Lung (tissue), 12 donors: ENCODE data around the gene SEMA5B. TPM values are rescaled to one million over a fixed set of nuclear protein-coding genes. Genes with fewer than 3 reads are reported as not detected.

ENCODE experiments used
- ATAC-seq: fragments of 200-7000 bp; cut with Tn5 transposase; one replicate; pipeline ENCODE4 v1.9.1; 2020; ENCODE audit warnings: moderate number of reproducible peaks; ENCODE audit not compliant: insufficient read depth, low FRiP score
- DNase-seq, 3 donors: peaks; one replicate each; pipeline ENCODE4 v3.0.0-alpha.2; 2013 to 2017
- H3K27ac ChIP-seq, 2 donors: one replicate each; pipeline ENCODE4 v1.5.1; 2013; ENCODE audit warnings: mild to moderate bottlenecking in 2 of 2, moderate library complexity in 2 of 2, control low read depth in 1 of 2, inconsistent platforms in 1 of 2, low read depth in 1 of 2, low read length in 1 of 2
- H3K27me3 ChIP-seq, 3 donors: one replicate each; pipeline ENCODE4 v1.5.1; 2013; ENCODE audit warnings: low read length in 2 of 3; ENCODE audit not compliant: control insufficient read depth in 3 of 3, insufficient read depth in 3 of 3
- H3K36me3 ChIP-seq, 4 donors: one replicate each; pipeline ENCODE4 v1.5.1; 2013; ENCODE audit warnings: low read length in 4 of 4, mild to moderate bottlenecking in 1 of 4, moderate library complexity in 1 of 4; ENCODE audit not compliant: control insufficient read depth in 4 of 4, insufficient read depth in 4 of 4
- H3K4me1 ChIP-seq, 5 donors: one replicate each; pipeline ENCODE4 v1.5.1; 2013; ENCODE audit warnings: low read length in 5 of 5, mild to moderate bottlenecking in 2 of 5, moderate library complexity in 1 of 5; ENCODE audit not compliant: control insufficient read depth in 5 of 5, insufficient read depth in 5 of 5
- H3K4me3 ChIP-seq: one replicate; pipeline ENCODE4 v1.5.1; 2013; ENCODE audit warnings: mild to moderate bottlenecking, control low read depth, moderate library complexity
- H3K9ac ChIP-seq, 2 donors: one replicate each; pipeline ENCODE4 v1.5.1; 2013; ENCODE audit warnings: low read length in 2 of 2, control low read depth in 1 of 2; ENCODE audit not compliant: insufficient read depth in 1 of 2
- H3K9me3 ChIP-seq, 4 donors: one replicate each; pipeline ENCODE4 v1.5.1; 2013; ENCODE audit warnings: low read length in 3 of 4, mild to moderate bottlenecking in 1 of 4, moderate library complexity in 1 of 4; ENCODE audit not compliant: control insufficient read depth in 4 of 4, insufficient read depth in 3 of 4
- WGBS, 2 donors: extraction: QIAGEN DNeasy Blood & Tissue Kit; methylation state at CpG; one replicate each; pipeline ENCODE4 v1.1.7; 2013; 5-methylcytosine and 5-hydroxymethylcytosine counted together
- polyA plus RNA-seq, 2 donors: library from polyadenylated mRNA; stranded (reverse); fragments of 200-250 nt; gene quantifications; one replicate each; pipeline ENCODE4 v1.2.1, GENCODE V29; 2013
- total RNA-seq, 2 donors: library from RNA; depleted of rRNA in 1 of 2; stranded (reverse); fragments of >200 nt in 1 of 2; gene quantifications; one replicate each; pipeline ENCODE4 v1.2.1, GENCODE V29; 2014 to 2021
- TF ChIP-seq, protein P1 (sequence below): IDR thresholded peaks from 2 replicates; pipeline ENCODE4 v1.5.1; 2012; ENCODE audit warnings: mild to moderate bottlenecking; ENCODE audit errors: control extremely low read depth, extremely low read depth
- donor health status: control.
- donor health status: control.
- donor health status: Bipolar disorder and iron deficiency.
- donor health status: healthy.
- donor health status: DM: yes; HTN: yes; CAD: no.

Gene SEMA5B
- total and polyA plus RNA-seq, 4 donors, result 0.30 to 2.2 (median 0.48) TPM

DNA sequence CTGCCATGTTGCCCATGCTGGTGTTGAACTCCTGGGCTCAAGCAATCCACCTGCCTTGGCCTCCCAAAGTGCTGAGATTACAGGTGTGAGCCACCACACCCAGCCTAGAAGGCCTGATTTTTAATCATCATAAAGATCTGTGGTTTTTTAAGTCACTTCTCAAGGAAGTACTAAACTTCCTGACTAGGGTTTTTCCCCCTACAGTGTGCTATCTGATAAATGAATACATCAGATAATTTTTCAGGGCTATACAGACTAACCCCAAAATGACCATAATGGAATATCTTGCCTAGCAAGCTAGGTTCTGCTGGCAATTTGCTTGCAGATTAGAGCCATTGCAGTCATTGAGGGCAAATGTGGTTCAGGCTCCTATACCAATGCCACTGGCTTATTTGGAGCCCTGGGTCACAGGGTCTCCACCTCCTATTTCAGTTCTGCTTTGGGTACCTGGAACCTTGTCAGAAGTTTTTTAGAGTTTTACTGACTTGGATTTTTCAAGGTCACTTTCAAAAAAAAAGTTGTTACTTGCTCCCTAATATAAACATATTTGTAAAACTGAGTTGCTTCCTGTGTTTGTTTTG is 151.9 kb downstream of the SEMA5B start:
- Histone ChIP-seq H3K9ac (no peak overlapping the region), H3K9me3 (no peaks in the 10 kb centered on the region), H3K27me3 (no peaks in the 10 kb centered on the region), H3K36me3 (peaks cover 2 to 21% (median 4%) of the 10 kb centered on the region in 4 donors), H3K4me1 (peaks cover 0 to 4% (median 0%) of the 10 kb centered on the region in 5 donors), H3K27ac (no peak overlapping the region), H3K4me3 (no peak overlapping the region)
- TF ChIP-seq, protein P1, sequence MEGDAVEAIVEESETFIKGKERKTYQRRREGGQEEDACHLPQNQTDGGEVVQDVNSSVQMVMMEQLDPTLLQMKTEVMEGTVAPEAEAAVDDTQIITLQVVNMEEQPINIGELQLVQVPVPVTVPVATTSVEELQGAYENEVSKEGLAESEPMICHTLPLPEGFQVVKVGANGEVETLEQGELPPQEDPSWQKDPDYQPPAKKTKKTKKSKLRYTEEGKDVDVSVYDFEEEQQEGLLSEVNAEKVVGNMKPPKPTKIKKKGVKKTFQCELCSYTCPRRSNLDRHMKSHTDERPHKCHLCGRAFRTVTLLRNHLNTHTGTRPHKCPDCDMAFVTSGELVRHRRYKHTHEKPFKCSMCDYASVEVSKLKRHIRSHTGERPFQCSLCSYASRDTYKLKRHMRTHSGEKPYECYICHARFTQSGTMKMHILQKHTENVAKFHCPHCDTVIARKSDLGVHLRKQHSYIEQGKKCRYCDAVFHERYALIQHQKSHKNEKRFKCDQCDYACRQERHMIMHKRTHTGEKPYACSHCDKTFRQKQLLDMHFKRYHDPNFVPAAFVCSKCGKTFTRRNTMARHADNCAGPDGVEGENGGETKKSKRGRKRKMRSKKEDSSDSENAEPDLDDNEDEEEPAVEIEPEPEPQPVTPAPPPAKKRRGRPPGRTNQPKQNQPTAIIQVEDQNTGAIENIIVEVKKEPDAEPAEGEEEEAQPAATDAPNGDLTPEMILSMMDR, result no peak
- DNase-seq (no peak), ATAC-seq (no peak)

- WGBS, 2 donors, result 96 to 98% methylated on average over 9 of the region's 9 CpGs
- no peaks in the 10 kb centered on the region for H3K4me1 ChIP-seq
Observed at GRCh38 chr3:122873741-122874515, 153.6 kb downstream of the SEMA5B start.

DNA sequence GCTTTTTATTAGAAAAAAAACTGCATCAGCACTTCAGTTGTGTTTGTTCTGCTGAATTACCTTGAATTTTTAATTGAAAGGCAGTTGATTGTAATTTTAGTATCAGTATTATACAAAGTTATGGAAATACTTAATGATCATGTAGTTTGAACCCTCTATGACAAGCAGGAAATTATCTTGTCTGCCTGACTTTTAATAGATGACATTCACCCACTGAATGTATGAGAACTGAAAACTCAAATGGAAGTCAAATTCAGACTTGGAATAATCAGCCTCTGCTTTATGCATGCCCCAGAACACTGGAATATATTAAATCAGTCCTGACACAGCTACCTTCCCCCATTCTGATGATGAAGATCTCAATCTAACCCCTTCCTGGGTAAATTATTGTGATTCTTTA is 159.2 kb downstream of the SEMA5B start:
- no peak for ATAC-seq

More at GRCh38 chr3:122873741-122874515, 153.6 kb downstream of the SEMA5B start:
- Histone ChIP-seq H3K9me3 (no peaks in the 10 kb centered on the region), H3K4me3 (no peak overlapping the region), H3K9ac (no peak overlapping the region), H3K27ac (no peak overlapping the region), H3K36me3 (peaks cover 0 to 13% (median 3%) of the 10 kb centered on the region in 4 donors), H3K27me3 (no peaks in the 10 kb centered on the region)
- TF ChIP-seq, protein P1, result no peak
- no peak for ATAC-seq
- DNase-seq, result no peak

More for the DNA sequence above, 159.2 kb downstream of the SEMA5B start:
- Histone ChIP-seq H3K9ac (no peak overlapping the region), H3K4me3 (no peak overlapping the region), H3K27me3 (no peaks in the 10 kb centered on the region), H3K36me3 (peaks cover under 1 to 9% (median 5%) of the 10 kb centered on the region in 4 donors), H3K27ac (no peak overlapping the region), H3K9me3 (no peaks in the 10 kb centered on the region), H3K4me1 (no peaks in the 10 kb centered on the region)
- TF ChIP-seq, protein P1, result no peak
- DNase-seq, result no peak
